HL-60 (cell line): ENCODE data around the gene OR10A3.

Source experiments
- DNase-seq, 2 experiments: peaks; one replicate each; pipeline ENCODE4 v3.0.0-alpha.2; 2010 to 2020; ENCODE audit warnings: low read depth in 1 of 2, low spot score in 1 of 2
- H3K27ac ChIP-seq: fragments of 250-450 bp; sonication (Bioruptor Pico); replicated peaks from 2 replicates; pipeline ENCODE4 v1.5.1; 2020; ENCODE audit warnings: mild to moderate bottlenecking, moderate library complexity
- H3K27me3 ChIP-seq: fragments of 250-450 bp; sonication (Bioruptor Pico); 2 replicates; pipeline ENCODE4 v1.5.1; 2021; ENCODE audit warnings: mild to moderate bottlenecking, moderate library complexity; ENCODE audit not compliant: insufficient read depth, poor library complexity, severe bottlenecking
- H3K4me3 ChIP-seq: replicated peaks from 2 replicates; pipeline ENCODE4 v1.5.1; 2011; ENCODE audit warnings: mild to moderate bottlenecking, control low read depth, low read length; ENCODE audit not compliant: insufficient read depth
- GABPA ChIP-seq: IDR thresholded peaks from 2 replicates; pipeline ENCODE4 v1.6.1; 2012; ENCODE audit warnings: low read depth
- POLR2AphosphoS5 ChIP-seq: IDR thresholded peaks from 2 replicates; pipeline ENCODE4 v1.6.1; 2012; ENCODE audit warnings: low read depth
- SPI1 ChIP-seq: IDR thresholded peaks from 2 replicates; pipeline ENCODE4 v1.6.1; 2012; ENCODE audit warnings: low read depth, mild to moderate bottlenecking, borderline replicate concordance
- TF ChIP-seq, protein P1 (sequence below): IDR thresholded peaks from 2 replicates; pipeline ENCODE4 v1.6.1; 2012; ENCODE audit warnings: low read depth; ENCODE audit not compliant: insufficient replicate concordance
- TF ChIP-seq, protein P2 (sequence below): IDR thresholded peaks from one replicate; pipeline ENCODE4 v1.5.1; 2011; ENCODE audit warnings: low read length, control low read depth, inconsistent platforms; ENCODE audit not compliant: insufficient read depth

Gene OR10A3

DNA sequence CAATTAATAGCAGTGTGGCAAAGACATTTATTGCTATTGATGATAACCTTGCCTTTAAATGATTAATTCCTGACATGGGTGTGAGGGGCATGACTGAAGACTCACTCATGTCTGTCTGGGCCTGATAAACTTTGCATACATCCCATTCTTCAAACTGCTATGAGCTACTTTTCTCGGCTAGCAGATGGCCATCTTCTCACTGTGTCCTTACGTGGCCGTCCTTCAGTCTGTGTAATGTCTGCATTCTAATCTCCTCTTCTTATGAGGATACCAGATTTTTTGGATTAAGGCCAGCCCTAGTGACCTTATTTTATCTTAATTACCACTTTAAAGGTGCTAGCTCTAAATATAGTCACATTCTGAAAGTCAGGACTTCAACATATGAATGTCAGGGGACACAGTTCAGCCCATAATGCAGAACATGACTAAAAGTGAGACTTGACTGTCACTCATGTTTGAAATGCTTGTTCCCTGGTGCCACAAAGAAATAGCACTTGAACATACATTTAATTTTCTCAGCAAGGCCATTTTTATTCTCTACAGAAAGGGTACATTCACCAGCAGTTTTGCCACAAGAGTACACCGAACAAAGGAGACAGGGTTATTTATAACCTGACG lies 42.7 kb downstream of the OR10A3 start:
- H3K27me3 ChIP-seq = no peaks in the 10 kb centered on the region
- H3K27ac ChIP-seq = no peak overlapping the region
- no peak overlapping the region for H3K4me3 ChIP-seq
- DNase-seq = no peak
- TF ChIP-seq, protein P1, sequence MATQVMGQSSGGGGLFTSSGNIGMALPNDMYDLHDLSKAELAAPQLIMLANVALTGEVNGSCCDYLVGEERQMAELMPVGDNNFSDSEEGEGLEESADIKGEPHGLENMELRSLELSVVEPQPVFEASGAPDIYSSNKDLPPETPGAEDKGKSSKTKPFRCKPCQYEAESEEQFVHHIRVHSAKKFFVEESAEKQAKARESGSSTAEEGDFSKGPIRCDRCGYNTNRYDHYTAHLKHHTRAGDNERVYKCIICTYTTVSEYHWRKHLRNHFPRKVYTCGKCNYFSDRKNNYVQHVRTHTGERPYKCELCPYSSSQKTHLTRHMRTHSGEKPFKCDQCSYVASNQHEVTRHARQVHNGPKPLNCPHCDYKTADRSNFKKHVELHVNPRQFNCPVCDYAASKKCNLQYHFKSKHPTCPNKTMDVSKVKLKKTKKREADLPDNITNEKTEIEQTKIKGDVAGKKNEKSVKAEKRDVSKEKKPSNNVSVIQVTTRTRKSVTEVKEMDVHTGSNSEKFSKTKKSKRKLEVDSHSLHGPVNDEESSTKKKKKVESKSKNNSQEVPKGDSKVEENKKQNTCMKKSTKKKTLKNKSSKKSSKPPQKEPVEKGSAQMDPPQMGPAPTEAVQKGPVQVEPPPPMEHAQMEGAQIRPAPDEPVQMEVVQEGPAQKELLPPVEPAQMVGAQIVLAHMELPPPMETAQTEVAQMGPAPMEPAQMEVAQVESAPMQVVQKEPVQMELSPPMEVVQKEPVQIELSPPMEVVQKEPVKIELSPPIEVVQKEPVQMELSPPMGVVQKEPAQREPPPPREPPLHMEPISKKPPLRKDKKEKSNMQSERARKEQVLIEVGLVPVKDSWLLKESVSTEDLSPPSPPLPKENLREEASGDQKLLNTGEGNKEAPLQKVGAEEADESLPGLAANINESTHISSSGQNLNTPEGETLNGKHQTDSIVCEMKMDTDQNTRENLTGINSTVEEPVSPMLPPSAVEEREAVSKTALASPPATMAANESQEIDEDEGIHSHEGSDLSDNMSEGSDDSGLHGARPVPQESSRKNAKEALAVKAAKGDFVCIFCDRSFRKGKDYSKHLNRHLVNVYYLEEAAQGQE = no peak
- TF ChIP-seq POLR2AphosphoS5 = no peak
- TF ChIP-seq, protein P2, sequence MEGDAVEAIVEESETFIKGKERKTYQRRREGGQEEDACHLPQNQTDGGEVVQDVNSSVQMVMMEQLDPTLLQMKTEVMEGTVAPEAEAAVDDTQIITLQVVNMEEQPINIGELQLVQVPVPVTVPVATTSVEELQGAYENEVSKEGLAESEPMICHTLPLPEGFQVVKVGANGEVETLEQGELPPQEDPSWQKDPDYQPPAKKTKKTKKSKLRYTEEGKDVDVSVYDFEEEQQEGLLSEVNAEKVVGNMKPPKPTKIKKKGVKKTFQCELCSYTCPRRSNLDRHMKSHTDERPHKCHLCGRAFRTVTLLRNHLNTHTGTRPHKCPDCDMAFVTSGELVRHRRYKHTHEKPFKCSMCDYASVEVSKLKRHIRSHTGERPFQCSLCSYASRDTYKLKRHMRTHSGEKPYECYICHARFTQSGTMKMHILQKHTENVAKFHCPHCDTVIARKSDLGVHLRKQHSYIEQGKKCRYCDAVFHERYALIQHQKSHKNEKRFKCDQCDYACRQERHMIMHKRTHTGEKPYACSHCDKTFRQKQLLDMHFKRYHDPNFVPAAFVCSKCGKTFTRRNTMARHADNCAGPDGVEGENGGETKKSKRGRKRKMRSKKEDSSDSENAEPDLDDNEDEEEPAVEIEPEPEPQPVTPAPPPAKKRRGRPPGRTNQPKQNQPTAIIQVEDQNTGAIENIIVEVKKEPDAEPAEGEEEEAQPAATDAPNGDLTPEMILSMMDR = no peak
- TF ChIP-seq SPI1 = no peak
- no peak for TF ChIP-seq GABPA

DNA sequence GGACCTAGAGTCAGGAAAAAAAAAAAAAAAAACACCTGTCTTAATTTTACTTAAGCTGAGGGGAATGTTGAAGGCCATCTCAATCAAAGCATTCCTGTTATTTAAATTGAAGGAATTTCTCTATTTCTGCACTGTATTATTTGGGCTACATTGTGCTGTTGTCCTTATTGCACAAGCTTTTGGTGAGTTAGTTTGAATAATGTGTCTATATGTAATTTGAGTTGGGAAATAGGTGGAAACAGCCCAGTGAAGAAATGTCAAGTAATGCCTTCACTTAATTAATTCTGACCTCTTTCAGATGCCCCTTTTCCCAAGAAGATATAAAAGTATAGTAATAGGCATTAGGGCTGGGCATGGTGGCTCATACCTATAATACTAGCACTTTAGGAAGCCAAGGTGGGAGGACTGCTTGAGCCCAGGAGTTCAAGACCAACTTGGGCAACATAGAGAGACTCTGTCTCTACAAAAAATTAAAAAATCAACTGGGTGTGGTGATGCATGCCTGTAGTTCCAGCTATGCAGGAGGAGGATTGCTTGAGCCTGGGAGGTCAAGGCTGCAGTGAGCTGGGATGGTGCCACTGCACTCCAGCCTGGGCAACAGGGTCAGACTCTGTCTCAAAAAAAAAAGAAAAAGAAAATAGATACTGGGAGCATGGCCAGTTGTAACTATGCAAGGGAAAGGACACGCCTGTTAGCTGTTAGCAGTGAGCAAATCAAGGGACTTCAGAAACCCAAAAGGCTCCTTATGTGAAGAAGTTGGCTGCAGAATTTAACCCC lies 45.3 kb downstream of the OR10A3 start:
- TF ChIP-seq SPI1 (no peak), GABPA (no peak), POLR2AphosphoS5 (no peak)
- TF ChIP-seq, protein P2 = no peak
- TF ChIP-seq, protein P1 = no peak
- Histone ChIP-seq H3K4me3 (no peak overlapping the region), H3K27ac (no peak overlapping the region), H3K27me3 (peaks cover 2% of the 10 kb centered on the region)
- DNase-seq = no peak

DNA sequence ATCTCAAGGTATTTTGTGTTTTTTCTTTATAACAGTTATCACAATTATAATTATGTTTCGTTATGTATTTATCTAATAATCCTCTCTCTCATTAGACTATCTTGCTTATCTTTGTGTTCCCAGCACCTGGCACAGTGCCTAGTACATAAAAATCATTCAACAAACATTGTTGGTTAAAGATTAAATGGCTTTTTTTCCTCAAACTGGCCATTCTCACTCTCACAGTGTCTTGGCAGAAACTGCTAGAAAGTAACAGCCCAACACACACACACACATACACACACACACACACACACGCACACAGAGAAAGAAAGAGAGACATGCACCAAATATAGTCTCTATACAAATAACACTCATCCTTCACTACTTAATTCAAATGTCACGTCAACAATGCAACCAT lies 47.3 kb downstream of the OR10A3 start:
- H3K27ac ChIP-seq = no peak overlapping the region
- TF ChIP-seq, protein P2 = no peak
- TF ChIP-seq, protein P1 = no peak
- TF ChIP-seq POLR2AphosphoS5 (no peak), SPI1 (no peak), GABPA (no peak)
- DNase-seq = no peak

More for the DNA sequence above, 47.3 kb downstream of the OR10A3 start:
- Histone ChIP-seq H3K27me3 (peaks cover 6% of the 10 kb centered on the region), H3K4me3 (no peak overlapping the region)
